Measurements from ENCODE around the gene REM2. TPM values are rescaled to one million over a fixed set of nuclear protein-coding genes. Genes with fewer than 3 reads are reported as not detected.

Gene REM2
- total RNA-seq, 3 donors from 2014 or later (not counting 1 experiment from before 2014, with no cell fraction given) = 4.0 to 8.1 (median 7.9) TPM

- Mint-ChIP-seq H3K4me3 (no peak overlapping the region), H3K4me1 (no peaks in the 10 kb centered on the region), H3K27ac (no peak overlapping the region), H3K9me3 (no peaks in the 10 kb centered on the region), H3K27me3 (ENCODE audit: low read depth in 2 of 2) (no peaks in the 10 kb centered on the region), H3K36me3 (no peaks in the 10 kb centered on the region)
- TF ChIP-seq, protein P1, sequence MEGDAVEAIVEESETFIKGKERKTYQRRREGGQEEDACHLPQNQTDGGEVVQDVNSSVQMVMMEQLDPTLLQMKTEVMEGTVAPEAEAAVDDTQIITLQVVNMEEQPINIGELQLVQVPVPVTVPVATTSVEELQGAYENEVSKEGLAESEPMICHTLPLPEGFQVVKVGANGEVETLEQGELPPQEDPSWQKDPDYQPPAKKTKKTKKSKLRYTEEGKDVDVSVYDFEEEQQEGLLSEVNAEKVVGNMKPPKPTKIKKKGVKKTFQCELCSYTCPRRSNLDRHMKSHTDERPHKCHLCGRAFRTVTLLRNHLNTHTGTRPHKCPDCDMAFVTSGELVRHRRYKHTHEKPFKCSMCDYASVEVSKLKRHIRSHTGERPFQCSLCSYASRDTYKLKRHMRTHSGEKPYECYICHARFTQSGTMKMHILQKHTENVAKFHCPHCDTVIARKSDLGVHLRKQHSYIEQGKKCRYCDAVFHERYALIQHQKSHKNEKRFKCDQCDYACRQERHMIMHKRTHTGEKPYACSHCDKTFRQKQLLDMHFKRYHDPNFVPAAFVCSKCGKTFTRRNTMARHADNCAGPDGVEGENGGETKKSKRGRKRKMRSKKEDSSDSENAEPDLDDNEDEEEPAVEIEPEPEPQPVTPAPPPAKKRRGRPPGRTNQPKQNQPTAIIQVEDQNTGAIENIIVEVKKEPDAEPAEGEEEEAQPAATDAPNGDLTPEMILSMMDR (IDR thresholded peaks at IDR 0.05) = no peak
- no peak for DNase-seq
- no peaks in the 10 kb centered on the region for H3K27me3 ChIP-seq (ENCODE audit: control insufficient read depth, insufficient read depth, low read length)
- peaks cover 26% of the 10 kb centered on the region for H3K36me3 ChIP-seq (ENCODE audit: control insufficient read depth, insufficient read depth, low read length)
- no peak overlapping the region for H3K4me3 ChIP-seq (ENCODE audit: low read length)
- 87% methylated on average over 2 of the region's 4 CpGs for WGBS (ENCODE audit: insufficient coverage)
- H3K27ac ChIP-seq (ENCODE audit: low read length) = no peak overlapping the region
- ATAC-seq = no peak
- intact Hi-C loops (cut with micrococcal nuclease) = loop anchor here (10.0 kb wide), 1 partner anchor 1208 kb away; the partner anchor contains the start of genes FITM1 and PSME1
- no peaks in the 10 kb centered on the region for H3K9me3 ChIP-seq (ENCODE audit: control insufficient read depth, insufficient read depth, low read length)
- H3K4me1 ChIP-seq (ENCODE audit: control insufficient read depth, insufficient read depth, low read length) = peaks cover 18% of the 10 kb centered on the region
Measured at GRCh38 chr14:22926316-22926715, 43.3 kb downstream of the REM2 start.

DNA sequence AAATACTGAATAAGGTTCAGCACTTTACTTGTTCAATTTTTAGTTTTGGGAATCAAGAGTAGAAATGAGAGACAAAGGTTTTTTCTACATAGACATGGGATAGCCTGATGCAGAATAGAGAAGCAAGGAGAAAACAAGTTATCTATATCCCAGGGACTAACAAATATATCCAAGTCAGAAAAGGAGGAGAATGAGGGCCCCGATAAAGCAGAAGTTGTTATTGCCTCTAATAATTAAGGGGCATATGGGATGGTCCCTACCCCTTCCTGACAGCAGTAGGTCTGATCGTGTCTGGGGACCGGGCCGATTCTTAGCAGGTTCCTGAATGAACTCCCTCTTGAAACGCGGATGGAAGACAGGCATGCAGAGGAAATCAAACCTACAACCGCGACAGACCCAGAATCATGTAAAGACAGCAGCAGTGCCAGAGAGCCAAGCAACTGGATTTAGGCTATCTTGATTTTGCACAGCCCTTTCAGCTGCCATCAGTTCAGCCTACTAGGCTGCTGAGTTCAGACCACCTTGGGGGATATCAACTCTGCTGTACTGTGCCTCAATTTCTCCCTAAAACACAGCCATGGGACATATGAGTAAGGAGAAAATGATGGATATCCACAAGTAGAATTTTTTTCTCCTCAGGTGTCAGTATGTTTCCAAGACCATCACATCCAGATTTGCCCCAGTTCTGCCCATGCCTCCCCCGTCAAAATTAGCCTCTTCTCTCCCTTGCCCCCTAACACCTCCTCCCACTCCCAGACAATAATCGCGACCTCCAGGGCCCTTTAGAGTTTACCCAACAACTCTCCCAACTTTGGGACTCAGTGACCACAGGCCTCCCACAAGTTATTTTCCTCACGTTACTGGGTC is 45.4 kb downstream of the REM2 start:
- TF ChIP-seq, protein P1 (IDR thresholded peaks at IDR 0.05) = no peak
- peak in 1 of 2 donors; percentile 30 for DNase-seq
- Mint-ChIP-seq H3K27me3 (ENCODE audit: low read depth in 2 of 2) (no peaks in the 10 kb centered on the region), H3K27ac (no peak overlapping the region), H3K36me3 (no peaks in the 10 kb centered on the region), H3K9me3 (no peaks in the 10 kb centered on the region), H3K4me3 (no peak overlapping the region), H3K4me1 (no peaks in the 10 kb centered on the region)
- Histone ChIP-seq H3K36me3 (ENCODE audit: control insufficient read depth, insufficient read depth, low read length) (peaks cover 16% of the 10 kb centered on the region), H3K4me1 (ENCODE audit: control insufficient read depth, insufficient read depth, low read length) (peaks cover 18% of the 10 kb centered on the region), H3K27me3 (ENCODE audit: control insufficient read depth, insufficient read depth, low read length) (no peaks in the 10 kb centered on the region), H3K9me3 (ENCODE audit: control insufficient read depth, insufficient read depth, low read length) (no peaks in the 10 kb centered on the region), H3K27ac (ENCODE audit: low read length) (peak overlapping the region; percentile 85), H3K4me3 (ENCODE audit: low read length) (peak overlapping the region; percentile 89)
- intact Hi-C loops (cut with micrococcal nuclease) = loop anchor here (1.0 to 10.0 kb wide), 7 partner anchors 9 to 1206 kb away; partner anchors contain the start of genes CDH24, FITM1, HAUS4 and OXA1L
- 7% methylated on average over 12 of the region's 12 CpGs for whole genome bisulfite sequencing (ENCODE audit: insufficient coverage)
- no peak for ATAC-seq

- Mint-ChIP-seq H3K36me3 (no peaks in the 10 kb centered on the region), H3K4me3 (no peak within 1 kb of the TSS), H3K9me3 (no peaks in the 10 kb centered on the region), H3K4me1 (no peaks in the 10 kb centered on the region), H3K27ac (no peak within 1 kb of the TSS), H3K27me3 (ENCODE audit: low read depth in 2 of 2) (no peaks in the 10 kb centered on the region)
- Histone ChIP-seq H3K4me1 (ENCODE audit: control insufficient read depth, insufficient read depth, low read length) (peaks cover 18% of the 10 kb centered on the region), H3K4me3 (ENCODE audit: low read length) (peak within 1 kb of the TSS; percentile 89), H3K27ac (ENCODE audit: low read length) (peak within 1 kb of the TSS; percentile 85), H3K27me3 (ENCODE audit: control insufficient read depth, insufficient read depth, low read length) (no peaks in the 10 kb centered on the region), H3K9me3 (ENCODE audit: control insufficient read depth, insufficient read depth, low read length) (no peaks in the 10 kb centered on the region), H3K36me3 (ENCODE audit: control insufficient read depth, insufficient read depth, low read length) (peaks cover 9% of the 10 kb centered on the region)
- peak; percentile 93 to 98 (median 94) for ATAC-seq
- TF ChIP-seq, protein P1 (IDR thresholded peaks at IDR 0.05) = no peak
- intact Hi-C loops (cut with micrococcal nuclease) = loop anchor here (1.0 to 10.0 kb wide), 7 partner anchors 10 to 1205 kb away; partner anchors contain the start of genes CDH24, FITM1, HAUS4 and OXA1L
- under 1% methylated on average over 49 of the region's 51 CpGs for WGBS (ENCODE audit: insufficient coverage)
- peak; percentile 93 to 99 for DNase-seq
Measured at GRCh38 chr14:22929104-22929960, 46.3 kb downstream of the REM2 start, which contains the start of gene PRMT5. Gene PRMT5, minus strand, starts transcription at chr14:22929376. Its CDS starts 15 bp downstream, at chr14:22929361.
